HG02642 (cell line): Measurements from ENCODE around the gene SEPTIN5.
"Not testable (repeated sequence)": the region's sequence is repeated elsewhere in the genome, so short reads cannot be mapped to it uniquely, and the experiment has no call there.

ENCODE experiments used
- ATAC-seq: cut with Tn5 transposase; IDR thresholded peaks from one replicate; pipeline ENCODE4 v1.9.1; 2021; ENCODE audit warnings: mild to moderate bottlenecking; ENCODE audit not compliant: unreplicated experiment, poor library complexity

SEPTIN5 gene

GRCh38 chr22:19680287-19680881 is 33.9 kb upstream of the SEPTIN5 start:
- ATAC-seq = no peak

- no peak for ATAC-seq
These were observed 33.1 kb upstream of the SEPTIN5 start for GRCh38 chr22:19680911-19681862.

- ATAC-seq = no peak
These were observed 32.4 kb upstream of the SEPTIN5 start for GRCh38 chr22:19681863-19682245.

- no peak for ATAC-seq
These were observed 27.4 kb upstream of the SEPTIN5 start for GRCh38 chr22:19686946-19687345.

- no peak for ATAC-seq
These were observed 26.6 kb upstream of the SEPTIN5 start for GRCh38 chr22:19687561-19688300.

GRCh38 chr22:19688301-19689290 is 25.7 kb upstream of the SEPTIN5 start:
- ATAC-seq = no peak

GRCh38 chr22:19689408-19689807 is 24.9 kb upstream of the SEPTIN5 start:
- no peak for ATAC-seq

- ATAC-seq = no peak
These were observed 23.1 kb upstream of the SEPTIN5 start for GRCh38 chr22:19691007-19691720.

- no peak for ATAC-seq
These were observed 22.5 kb upstream of the SEPTIN5 start for GRCh38 chr22:19691721-19692341.

GRCh38 chr22:19693581-19693980 is 20.7 kb upstream of the SEPTIN5 start:
- no peak for ATAC-seq

GRCh38 chr22:19693981-19694670 is 20.2 kb upstream of the SEPTIN5 start:
- ATAC-seq = no peak

- ATAC-seq = no peak
These were observed 19.6 kb upstream of the SEPTIN5 start for GRCh38 chr22:19694696-19695095.

- no peak for ATAC-seq
These were observed 17.6 kb upstream of the SEPTIN5 start for GRCh38 chr22:19696504-19697276.

- not testable (repeated sequence) for ATAC-seq
These were observed 16.4 kb upstream of the SEPTIN5 start for GRCh38 chr22:19697871-19698270.

GRCh38 chr22:19700790-19701419 is 13.4 kb upstream of the SEPTIN5 start:
- no peak for ATAC-seq

- ATAC-seq = no peak
These were observed 12.7 kb upstream of the SEPTIN5 start for GRCh38 chr22:19701420-19702145.
